Natural killer cell treated with Interleukin-12 subunit alpha and Interleukin-12 subunit beta and Interleukin-15 and Interleukin-18, amount 100 ng/mL, for 72 hours (primary cell): ENCODE results near the gene MAP3K19. TPM values are rescaled to one million over a fixed set of nuclear protein-coding genes. Genes with fewer than 3 reads are reported as not detected.
"Not testable (repeated sequence)": the region's sequence is repeated elsewhere in the genome, so short reads cannot be mapped to it uniquely, and the experiment has no call there.

Experiments used
- ATAC-seq, 2 donors: fragments of 150-1000 bp; cut with Tn5 transposase in 1 of 2; sonication (Bioruptor Pico), chemical (Tn5 transposase) in 1 of 2; 2 replicates each; pipeline ENCODE4 v1.10.0; 2021
- DNase-seq: peaks from one replicate; pipeline ENCODE4 v3.0.0; 2022; ENCODE audit warnings: low spot score
- H3K27ac Mint-ChIP-seq, 2 donors: 1 replicate in 1 of 2; 2 replicates in 1 of 2; pipeline ENCODE4 v1.8.0; 2022; ENCODE audit warnings: mixed read lengths in 2 of 2, mild to moderate bottlenecking in 1 of 2, moderate library complexity in 1 of 2
- H3K27me3 Mint-ChIP-seq, 2 donors: 1 replicate in 1 of 2; 2 replicates in 1 of 2; pipeline ENCODE4 v1.8.0; 2022; ENCODE audit warnings: mixed read lengths in 2 of 2
- H3K36me3 Mint-ChIP-seq: one replicate; pipeline ENCODE4 v1.8.0; 2022; ENCODE audit warnings: mixed read lengths
- H3K4me1 Mint-ChIP-seq, 2 donors: 1 replicate in 1 of 2; 2 replicates in 1 of 2; pipeline ENCODE4 v1.8.0; 2022; ENCODE audit warnings: low read depth in 2 of 2, mixed read lengths in 2 of 2, mild to moderate bottlenecking in 1 of 2
- H3K4me3 Mint-ChIP-seq: one replicate; pipeline ENCODE4 v1.8.0; 2022; ENCODE audit warnings: mixed read lengths
- H3K9me3 Mint-ChIP-seq: 2 replicates; pipeline ENCODE4 v1.8.0; 2022; ENCODE audit warnings: mixed read lengths
- total RNA-seq, 2 donors: library from RNA; stranded (reverse); gene quantifications; one replicate each; pipeline ENCODE4 v1.2.3, GENCODE V29; 2022

The MAP3K19 gene, protein sequence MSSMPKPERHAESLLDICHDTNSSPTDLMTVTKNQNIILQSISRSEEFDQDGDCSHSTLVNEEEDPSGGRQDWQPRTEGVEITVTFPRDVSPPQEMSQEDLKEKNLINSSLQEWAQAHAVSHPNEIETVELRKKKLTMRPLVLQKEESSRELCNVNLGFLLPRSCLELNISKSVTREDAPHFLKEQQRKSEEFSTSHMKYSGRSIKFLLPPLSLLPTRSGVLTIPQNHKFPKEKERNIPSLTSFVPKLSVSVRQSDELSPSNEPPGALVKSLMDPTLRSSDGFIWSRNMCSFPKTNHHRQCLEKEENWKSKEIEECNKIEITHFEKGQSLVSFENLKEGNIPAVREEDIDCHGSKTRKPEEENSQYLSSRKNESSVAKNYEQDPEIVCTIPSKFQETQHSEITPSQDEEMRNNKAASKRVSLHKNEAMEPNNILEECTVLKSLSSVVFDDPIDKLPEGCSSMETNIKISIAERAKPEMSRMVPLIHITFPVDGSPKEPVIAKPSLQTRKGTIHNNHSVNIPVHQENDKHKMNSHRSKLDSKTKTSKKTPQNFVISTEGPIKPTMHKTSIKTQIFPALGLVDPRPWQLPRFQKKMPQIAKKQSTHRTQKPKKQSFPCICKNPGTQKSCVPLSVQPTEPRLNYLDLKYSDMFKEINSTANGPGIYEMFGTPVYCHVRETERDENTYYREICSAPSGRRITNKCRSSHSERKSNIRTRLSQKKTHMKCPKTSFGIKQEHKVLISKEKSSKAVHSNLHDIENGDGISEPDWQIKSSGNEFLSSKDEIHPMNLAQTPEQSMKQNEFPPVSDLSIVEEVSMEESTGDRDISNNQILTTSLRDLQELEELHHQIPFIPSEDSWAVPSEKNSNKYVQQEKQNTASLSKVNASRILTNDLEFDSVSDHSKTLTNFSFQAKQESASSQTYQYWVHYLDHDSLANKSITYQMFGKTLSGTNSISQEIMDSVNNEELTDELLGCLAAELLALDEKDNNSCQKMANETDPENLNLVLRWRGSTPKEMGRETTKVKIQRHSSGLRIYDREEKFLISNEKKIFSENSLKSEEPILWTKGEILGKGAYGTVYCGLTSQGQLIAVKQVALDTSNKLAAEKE (N-terminal part only)
- total RNA-seq = not detected

DNA sequence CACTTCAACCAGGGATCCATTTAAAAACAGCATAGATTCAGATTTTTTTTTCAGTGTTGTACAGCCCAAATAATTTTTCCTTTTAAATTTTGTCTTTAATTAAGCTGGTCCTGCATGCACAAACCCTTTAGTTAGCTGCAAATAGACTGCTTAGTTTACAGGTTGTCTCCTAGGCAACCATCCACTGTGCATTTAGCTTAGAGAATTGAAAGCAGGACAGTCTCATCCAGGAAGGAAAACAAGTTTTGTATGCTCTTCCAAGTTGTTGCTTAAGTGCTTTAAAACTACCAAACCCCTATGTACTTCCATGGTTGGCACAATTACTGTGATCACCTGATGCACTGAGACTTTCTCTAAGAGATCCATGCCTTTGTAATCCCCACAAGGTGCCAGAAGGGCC is at the start of gene MAP3K19:
Gene MAP3K19, minus strand, starts transcription at position 148 of the 400 bp plus-strand sequence. CDS start 22,800 bp downstream, outside the sequence.
- no peaks in the 10 kb centered on the region for H3K36me3 Mint-ChIP-seq
- no peaks in the 10 kb centered on the region for H3K9me3 Mint-ChIP-seq
- peaks cover 10 to 15% of the 10 kb centered on the region in 2 donors for H3K4me1 Mint-ChIP-seq
- no peak within 1 kb of the TSS for H3K27ac Mint-ChIP-seq
- DNase-seq (no peak), ATAC-seq (no peak)
- no peak within 1 kb of the TSS for H3K4me3 Mint-ChIP-seq
- peaks cover 28 to 35% of the 10 kb centered on the region in 2 donors for H3K27me3 Mint-ChIP-seq

DNA sequence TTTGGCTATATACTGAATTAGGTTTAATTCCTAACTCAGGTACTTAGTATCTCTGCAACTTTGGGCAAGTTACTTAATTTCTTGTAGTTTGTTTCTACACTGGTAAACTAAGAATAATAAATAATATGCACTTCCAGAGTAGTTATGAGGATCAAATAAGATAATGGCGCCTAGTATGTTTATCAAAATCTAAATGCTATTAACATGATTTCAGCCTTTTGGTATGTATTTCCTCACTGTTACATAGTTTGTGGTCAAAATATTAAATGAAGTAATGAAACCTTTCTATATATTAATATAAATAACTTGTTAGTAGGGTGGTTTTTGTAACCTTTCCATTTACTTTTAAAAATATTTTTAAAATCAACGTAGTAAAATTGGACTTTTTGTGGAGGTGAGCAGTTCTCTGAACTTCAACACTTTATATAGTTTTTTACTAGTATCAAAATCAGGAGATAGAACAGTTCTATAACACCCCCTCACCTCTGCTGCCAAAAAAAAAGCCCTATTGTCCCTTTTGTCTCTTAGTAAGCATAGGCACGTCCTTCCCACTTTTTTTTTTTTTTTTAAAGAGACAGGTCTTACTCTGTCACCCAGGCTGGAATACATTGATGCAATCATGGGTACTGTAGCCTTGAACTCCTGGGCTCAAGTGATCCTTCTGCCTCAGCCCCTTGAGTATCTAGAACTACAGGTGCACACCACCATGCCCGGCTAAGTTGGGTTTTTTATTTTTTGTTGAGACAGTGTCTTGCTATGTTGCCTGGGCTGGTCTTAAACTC is 49.6 kb upstream of the MAP3K19 start:
- peaks cover 0 to 5% of the 10 kb centered on the region in 2 donors for H3K4me1 Mint-ChIP-seq
- ATAC-seq = no peak
- H3K36me3 Mint-ChIP-seq = peaks cover 7% of the 10 kb centered on the region
- no peak for DNase-seq
- no peak overlapping the region for H3K4me3 Mint-ChIP-seq
- no peaks in the 10 kb centered on the region for H3K9me3 Mint-ChIP-seq
- peaks cover 3 to 13% of the 10 kb centered on the region in 2 donors for H3K27me3 Mint-ChIP-seq
- no peak overlapping the region for H3K27ac Mint-ChIP-seq

DNA sequence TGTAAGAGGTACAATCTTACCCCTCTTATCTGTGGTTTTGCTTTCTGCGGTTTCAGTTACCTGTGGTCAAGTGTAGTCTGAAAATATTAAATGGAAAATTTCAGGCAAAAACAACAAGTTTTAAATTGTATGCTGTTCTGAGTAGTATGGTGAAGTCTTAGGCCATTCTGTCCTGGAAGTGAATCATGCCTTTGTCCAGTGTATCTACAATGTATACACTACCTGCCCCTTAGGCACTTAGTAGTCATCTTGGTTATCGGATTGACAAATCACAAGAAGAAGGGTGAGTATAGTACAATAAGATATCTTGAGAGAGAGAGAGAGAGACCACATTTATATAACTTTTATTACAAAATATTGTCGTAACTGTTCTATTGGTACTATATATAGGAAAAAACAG is 48.3 kb upstream of the MAP3K19 start:
- Mint-ChIP-seq H3K9me3 (no peaks in the 10 kb centered on the region), H3K27ac (no peak overlapping the region), H3K36me3 (peaks cover 5% of the 10 kb centered on the region), H3K4me3 (no peak overlapping the region), H3K27me3 (peaks cover 0 to 12% of the 10 kb centered on the region in 2 donors), H3K4me1 (peaks cover 0 to 5% of the 10 kb centered on the region in 2 donors)
- DNase-seq (no peak), ATAC-seq (no peak)

DNA sequence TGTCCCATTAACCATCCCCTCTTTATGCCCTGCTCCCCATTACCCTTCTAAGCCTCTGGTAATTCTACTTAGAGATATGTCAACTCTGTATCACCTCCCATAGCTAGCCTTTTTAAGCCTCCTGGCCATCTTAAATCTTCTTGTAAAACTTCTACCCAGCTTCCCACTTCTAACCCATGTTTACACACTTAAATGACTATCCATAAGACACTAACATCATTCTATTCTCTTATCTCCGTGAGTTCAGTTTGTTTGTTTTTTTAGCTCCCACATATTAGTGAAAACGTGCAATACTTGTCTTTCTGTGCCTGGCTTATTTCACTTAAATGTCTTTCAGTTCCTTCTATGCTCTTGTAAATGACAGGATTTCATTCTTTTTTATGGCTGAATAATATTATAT is 47.3 kb upstream of the MAP3K19 start:
- ATAC-seq (no peak), DNase-seq (no peak)

DNA sequence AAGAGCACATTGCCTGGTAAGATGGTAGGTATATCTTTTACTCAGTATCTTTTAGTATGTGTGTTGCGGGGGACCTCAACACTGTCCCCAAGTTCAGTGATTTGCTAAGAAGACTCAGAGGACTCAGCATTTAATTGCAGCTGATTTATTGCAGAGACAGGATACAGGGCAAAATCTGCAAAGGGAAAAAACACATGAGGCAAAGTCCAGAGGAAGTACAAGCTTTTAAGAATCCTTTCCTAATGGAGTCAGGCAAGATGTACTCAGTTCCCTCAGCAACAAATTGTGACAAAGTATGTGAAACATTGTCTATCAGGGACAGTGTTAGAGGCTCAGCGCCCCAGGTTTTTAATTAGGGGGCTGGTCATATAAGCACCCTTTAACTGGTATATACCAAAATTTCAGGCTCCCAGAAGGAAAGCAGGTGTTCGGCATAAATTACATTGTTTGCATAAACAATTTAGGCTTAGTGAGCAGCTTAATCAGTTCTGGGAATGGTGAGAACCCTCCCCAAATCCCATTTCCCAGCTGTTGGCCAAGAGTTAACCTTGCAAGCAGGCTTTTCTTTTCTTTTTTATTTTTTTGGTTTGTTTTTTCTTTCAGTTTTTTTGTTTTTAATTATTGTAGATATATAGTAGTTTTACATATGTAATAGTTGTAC is 46.6 kb upstream of the MAP3K19 start:
- H3K4me3 Mint-ChIP-seq = no peak overlapping the region
- no peak overlapping the region for H3K27ac Mint-ChIP-seq
- H3K36me3 Mint-ChIP-seq = peaks cover 13% of the 10 kb centered on the region
- ATAC-seq (no peak), DNase-seq (no peak)
- peaks cover 0 to 5% of the 10 kb centered on the region in 2 donors for H3K4me1 Mint-ChIP-seq
- H3K9me3 Mint-ChIP-seq = no peaks in the 10 kb centered on the region
- peaks cover 0 to 14% of the 10 kb centered on the region in 2 donors for H3K27me3 Mint-ChIP-seq

More for the DNA sequence above, 47.3 kb upstream of the MAP3K19 start:
- Mint-ChIP-seq H3K36me3 (peaks cover 7% of the 10 kb centered on the region), H3K9me3 (no peaks in the 10 kb centered on the region), H3K4me3 (no peak overlapping the region), H3K27ac (no peak overlapping the region), H3K27me3 (peaks cover 0 to 14% of the 10 kb centered on the region in 2 donors), H3K4me1 (peaks cover 0 to 5% of the 10 kb centered on the region in 2 donors)

DNA sequence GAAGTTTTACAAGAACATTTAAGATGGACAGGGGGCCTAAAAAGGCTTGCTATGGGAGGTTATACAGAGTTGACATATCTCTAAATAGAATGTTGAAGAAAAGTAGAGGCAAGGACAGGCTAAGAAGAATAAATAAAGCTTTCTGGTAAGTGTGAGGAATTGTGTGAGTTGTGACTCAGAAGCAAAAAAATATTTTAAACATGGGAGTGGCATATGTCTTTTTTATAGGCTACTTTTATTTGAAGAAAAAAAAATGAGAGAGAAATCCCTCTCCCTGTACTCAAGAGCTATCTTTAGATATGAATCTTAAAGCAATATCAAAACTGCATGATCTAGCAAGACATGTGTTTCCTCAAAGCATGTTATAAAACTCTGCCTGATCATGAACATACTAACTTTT is 45.9 kb upstream of the MAP3K19 start:
- no peak overlapping the region for H3K4me3 Mint-ChIP-seq
- peaks cover 0 to 5% of the 10 kb centered on the region in 2 donors for H3K4me1 Mint-ChIP-seq
- H3K36me3 Mint-ChIP-seq = peaks cover 13% of the 10 kb centered on the region
- peaks cover 0 to 14% of the 10 kb centered on the region in 2 donors for H3K27me3 Mint-ChIP-seq
- H3K9me3 Mint-ChIP-seq = no peaks in the 10 kb centered on the region
- no peak overlapping the region for H3K27ac Mint-ChIP-seq
- no peak for DNase-seq
- no peak for ATAC-seq

DNA sequence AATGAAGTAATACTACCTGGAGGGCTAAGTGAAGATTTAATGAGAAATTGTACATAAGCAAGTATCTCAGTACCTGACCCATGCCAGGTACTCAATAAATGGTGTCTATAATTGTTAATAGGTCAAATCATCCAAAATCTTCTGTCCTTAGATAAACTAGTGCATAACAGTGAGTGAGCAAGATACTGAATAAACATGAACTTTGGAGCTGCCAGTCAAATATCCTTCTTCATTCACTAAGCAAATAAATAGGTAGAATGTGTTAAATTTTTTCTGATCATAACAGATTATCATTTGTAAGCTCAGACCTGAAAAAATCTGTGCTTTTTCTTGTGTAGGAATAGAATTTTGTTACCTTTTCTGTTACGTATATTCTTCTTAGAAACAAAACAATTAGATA is 44.4 kb upstream of the MAP3K19 start:
- Mint-ChIP-seq H3K4me3 (no peak overlapping the region), H3K36me3 (peaks cover 13% of the 10 kb centered on the region), H3K9me3 (no peaks in the 10 kb centered on the region), H3K27ac (no peak overlapping the region), H3K27me3 (peaks cover 0 to 13% of the 10 kb centered on the region in 2 donors), H3K4me1 (peaks cover 0 to 5% of the 10 kb centered on the region in 2 donors)
- ATAC-seq (no peak), DNase-seq (no peak)

DNA sequence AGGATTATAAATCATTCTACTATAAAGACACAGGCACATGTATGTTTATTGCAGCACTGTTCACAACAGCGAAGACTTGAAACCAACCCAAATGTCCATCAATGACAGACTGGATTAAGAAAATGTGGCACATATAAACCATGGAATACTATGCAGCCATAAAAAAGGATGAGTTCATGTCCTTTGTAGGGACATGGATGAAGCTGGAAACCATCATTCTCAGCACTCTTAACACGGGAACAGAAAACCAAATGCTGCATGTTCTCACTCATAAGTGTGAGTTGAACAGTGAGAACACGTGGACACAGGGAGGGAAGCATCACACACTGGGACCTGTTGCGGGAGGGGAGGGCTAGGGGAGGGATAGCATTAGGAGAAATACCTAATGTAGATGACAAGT is 42.4 kb upstream of the MAP3K19 start:
- H3K9me3 Mint-ChIP-seq, ATAC-seq, H3K4me3 Mint-ChIP-seq, DNase-seq, H3K27ac Mint-ChIP-seq: not testable (repeated sequence)
- H3K27me3 Mint-ChIP-seq = peaks cover 0 to 16% of the 10 kb centered on the region in 2 donors
- peaks cover 4 to 17% of the 10 kb centered on the region in 2 donors for H3K4me1 Mint-ChIP-seq
- H3K36me3 Mint-ChIP-seq = peaks cover 18% of the 10 kb centered on the region

DNA sequence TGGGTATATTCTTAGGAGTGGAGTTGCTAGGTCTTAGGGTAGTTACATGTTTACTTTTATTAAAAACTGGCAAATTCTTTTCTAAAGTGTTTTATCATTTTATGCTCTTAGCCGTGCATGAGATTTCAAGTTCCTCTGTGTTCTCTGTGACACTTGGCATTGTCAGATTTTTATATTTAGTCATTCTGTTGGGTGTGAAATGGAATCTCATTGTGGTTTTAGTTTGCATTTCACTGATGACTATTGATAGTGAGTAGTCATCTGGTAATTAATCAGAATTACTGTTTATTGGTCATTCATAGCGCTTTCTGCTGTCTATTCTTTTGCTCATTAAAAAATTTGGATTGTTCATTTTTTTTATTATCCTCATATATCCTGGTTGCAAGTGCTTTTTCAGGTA is 39.0 kb upstream of the MAP3K19 start:
- ATAC-seq (no peak), DNase-seq (no peak)
- peaks cover 18% of the 10 kb centered on the region for H3K36me3 Mint-ChIP-seq
- H3K4me3 Mint-ChIP-seq = no peak overlapping the region
- H3K27me3 Mint-ChIP-seq = peaks cover 0 to 11% of the 10 kb centered on the region in 2 donors
- H3K9me3 Mint-ChIP-seq = no peaks in the 10 kb centered on the region
- peaks cover 4 to 14% of the 10 kb centered on the region in 2 donors for H3K4me1 Mint-ChIP-seq
- no peak overlapping the region for H3K27ac Mint-ChIP-seq

DNA sequence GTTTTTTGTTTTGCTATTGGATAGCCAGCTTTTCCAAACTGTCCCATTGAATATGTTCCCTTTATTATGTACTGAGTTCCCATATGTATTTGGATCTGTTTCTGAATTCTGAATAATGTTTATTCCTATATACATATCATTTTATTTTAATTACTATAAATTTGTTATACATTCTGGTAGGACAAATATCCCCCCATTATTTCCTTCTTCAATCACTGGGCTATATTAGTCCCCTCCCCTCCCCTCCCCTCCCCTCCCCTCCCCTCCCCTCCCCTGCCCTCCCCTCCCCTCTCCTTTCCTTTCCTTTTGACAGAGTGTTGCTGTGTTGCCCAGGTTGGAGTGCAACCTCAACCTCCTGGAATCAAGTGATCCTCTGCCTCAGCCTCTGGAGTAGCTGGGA is 31.2 kb upstream of the MAP3K19 start:
- peaks cover 0 to 6% of the 10 kb centered on the region in 2 donors for H3K4me1 Mint-ChIP-seq
- peaks cover 6% of the 10 kb centered on the region for H3K36me3 Mint-ChIP-seq
- H3K27me3 Mint-ChIP-seq = peaks cover 0 to 2% of the 10 kb centered on the region in 2 donors
- H3K27ac Mint-ChIP-seq = no peak overlapping the region
- ATAC-seq = no peak
- no peaks in the 10 kb centered on the region for H3K9me3 Mint-ChIP-seq
- no peak overlapping the region for H3K4me3 Mint-ChIP-seq
- no peak for DNase-seq

DNA sequence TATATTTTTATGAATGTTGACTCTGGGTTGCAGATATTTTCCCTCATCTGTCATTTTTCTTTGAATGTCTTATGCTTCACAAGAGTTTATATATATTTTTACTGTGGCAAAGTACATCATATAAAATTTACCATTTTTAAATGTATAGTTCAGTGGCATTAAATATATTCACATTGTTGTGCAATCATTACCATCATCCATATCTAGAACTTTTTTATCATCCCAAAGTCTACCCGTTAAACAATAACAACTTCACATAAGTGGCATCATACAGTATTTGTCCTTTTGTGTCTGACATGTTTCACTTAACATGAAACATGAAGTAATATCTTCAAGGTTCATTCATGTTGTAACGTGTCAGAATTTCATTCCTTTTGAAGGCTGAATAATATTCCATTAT is 29.3 kb upstream of the MAP3K19 start:
- H3K9me3 Mint-ChIP-seq = peaks cover 10% of the 10 kb centered on the region
- H3K36me3 Mint-ChIP-seq = peaks cover 18% of the 10 kb centered on the region
- H3K4me3 Mint-ChIP-seq = no peak overlapping the region
- H3K27me3 Mint-ChIP-seq = peaks cover 0 to 2% of the 10 kb centered on the region in 2 donors
- no peak overlapping the region for H3K27ac Mint-ChIP-seq
- ATAC-seq (no peak), DNase-seq (no peak)
- H3K4me1 Mint-ChIP-seq = peaks cover 0 to 9% of the 10 kb centered on the region in 2 donors

DNA sequence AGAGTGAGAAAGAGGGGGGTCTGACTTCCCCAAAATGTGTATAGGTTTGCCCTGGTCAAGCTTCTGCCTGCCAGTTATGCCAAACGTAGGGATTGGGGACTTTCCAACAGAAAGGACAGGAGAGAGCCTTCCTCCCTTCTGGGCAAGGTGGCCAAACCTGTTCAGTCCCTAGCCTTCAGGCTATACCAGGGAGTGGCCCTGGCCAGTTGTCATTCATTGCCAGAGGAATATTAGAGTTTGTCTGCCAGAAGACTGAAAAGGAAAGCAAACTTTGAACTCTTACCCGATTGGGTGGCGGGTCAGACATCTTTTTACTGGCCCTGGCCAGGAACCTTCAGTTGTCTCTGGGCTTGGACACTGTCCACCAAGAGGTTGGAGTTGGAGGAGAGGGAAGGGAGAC is 27.0 kb upstream of the MAP3K19 start:
- no peak for ATAC-seq
- H3K36me3 Mint-ChIP-seq = peaks cover 18% of the 10 kb centered on the region

More for the DNA sequence above, 27.0 kb upstream of the MAP3K19 start:
- H3K27ac Mint-ChIP-seq = peak overlapping the region in 1 of 2 donors; percentile 10
- no peak overlapping the region for H3K4me3 Mint-ChIP-seq
- H3K27me3 Mint-ChIP-seq = peaks cover 0 to 3% of the 10 kb centered on the region in 2 donors
- H3K9me3 Mint-ChIP-seq = peaks cover 10% of the 10 kb centered on the region
- peaks cover 0 to 7% of the 10 kb centered on the region in 2 donors for H3K4me1 Mint-ChIP-seq
- DNase-seq = no peak
